CD4-positive, alpha-beta T cell treated with Interleukin-2 at 100 ng/mL for 4 hours (primary cell): Measurements from ENCODE around the gene H6PD.

Source experiments
- DNase-seq: peaks from one replicate; pipeline ENCODE4 v3.0.0-alpha.2; 2020; ENCODE audit warnings: low spot score

Gene H6PD, protein sequence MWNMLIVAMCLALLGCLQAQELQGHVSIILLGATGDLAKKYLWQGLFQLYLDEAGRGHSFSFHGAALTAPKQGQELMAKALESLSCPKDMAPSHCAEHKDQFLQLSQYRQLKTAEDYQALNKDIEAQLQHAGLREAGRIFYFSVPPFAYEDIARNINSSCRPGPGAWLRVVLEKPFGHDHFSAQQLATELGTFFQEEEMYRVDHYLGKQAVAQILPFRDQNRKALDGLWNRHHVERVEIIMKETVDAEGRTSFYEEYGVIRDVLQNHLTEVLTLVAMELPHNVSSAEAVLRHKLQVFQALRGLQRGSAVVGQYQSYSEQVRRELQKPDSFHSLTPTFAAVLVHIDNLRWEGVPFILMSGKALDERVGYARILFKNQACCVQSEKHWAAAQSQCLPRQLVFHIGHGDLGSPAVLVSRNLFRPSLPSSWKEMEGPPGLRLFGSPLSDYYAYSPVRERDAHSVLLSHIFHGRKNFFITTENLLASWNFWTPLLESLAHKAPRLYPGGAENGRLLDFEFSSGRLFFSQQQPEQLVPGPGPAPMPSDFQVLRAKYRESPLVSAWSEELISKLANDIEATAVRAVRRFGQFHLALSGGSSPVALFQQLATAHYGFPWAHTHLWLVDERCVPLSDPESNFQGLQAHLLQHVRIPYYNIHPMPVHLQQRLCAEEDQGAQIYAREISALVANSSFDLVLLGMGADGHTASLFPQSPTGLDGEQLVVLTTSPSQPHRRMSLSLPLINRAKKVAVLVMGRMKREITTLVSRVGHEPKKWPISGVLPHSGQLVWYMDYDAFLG

GRCh38 chr1:9234223-9235095 lies at the start of gene H6PD:
Gene H6PD (plus strand): TSS chr1:9234774. CDS start chr1:9244935, 10,161 bp downstream.
- DNase-seq: peak; percentile 75

DNA sequence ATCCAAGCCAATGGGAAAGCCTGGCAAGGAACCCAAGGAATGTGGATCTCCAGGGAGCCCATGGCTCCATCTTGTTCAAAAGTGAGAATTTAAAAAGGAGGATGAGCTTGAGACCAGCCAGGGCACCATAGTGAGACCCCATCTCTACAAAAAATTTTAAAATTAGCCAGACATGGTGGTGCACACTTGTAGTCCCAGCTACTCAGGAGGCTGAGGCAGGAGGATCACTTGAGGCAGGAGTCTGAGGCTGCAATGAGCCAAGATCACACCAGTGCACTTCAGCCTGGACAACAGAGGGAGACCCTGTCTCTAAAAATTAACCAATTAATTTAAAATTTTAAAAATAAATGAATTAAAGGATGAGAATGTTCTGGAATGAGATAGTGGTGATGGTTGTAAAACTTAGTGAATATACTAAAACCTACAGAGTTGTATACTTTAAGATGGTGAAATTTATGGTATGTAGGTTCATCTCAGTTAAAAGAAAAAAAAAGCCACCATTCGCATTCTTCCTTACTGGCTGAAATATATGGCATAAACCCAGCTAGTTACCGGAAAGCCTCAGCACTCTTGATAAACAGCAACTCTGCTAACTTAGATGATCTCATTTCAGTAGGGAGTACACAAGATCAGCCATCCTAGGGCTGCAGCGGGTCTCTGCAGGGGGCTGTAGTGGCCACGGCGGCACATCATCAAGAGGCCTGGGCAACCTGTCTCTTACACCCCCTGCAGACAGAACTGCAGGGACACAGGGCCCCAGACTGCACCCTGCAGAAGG lies 48.3 kb upstream of the H6PD start:
- DNase-seq: no peak

GRCh38 chr1:9187004-9187403 lies 47.6 kb upstream of the H6PD start:
- DNase-seq: no peak

GRCh38 chr1:9190234-9190633 lies 44.3 kb upstream of the H6PD start:
- DNase-seq: no peak

DNA sequence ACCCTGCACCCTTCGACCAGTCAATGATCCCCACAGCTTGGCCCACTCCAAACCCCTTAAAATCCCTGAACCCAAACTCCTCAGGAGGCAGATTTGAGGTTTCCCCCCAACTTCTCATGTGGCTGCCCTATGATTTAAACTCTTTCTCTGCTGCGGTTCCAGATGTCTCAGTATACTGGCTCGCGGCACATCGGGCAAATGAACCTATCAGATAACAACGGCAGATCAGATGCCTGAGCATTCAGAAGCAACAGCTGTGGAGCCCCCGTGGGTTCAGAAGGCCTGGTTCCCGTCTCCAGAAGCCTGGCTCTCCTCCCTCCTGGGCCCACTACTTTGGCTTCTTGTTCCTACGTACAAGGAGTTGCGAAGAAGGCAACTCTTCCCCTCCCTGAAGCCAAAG lies 43.3 kb upstream of the H6PD start:
- no peak for DNase-seq

DNA sequence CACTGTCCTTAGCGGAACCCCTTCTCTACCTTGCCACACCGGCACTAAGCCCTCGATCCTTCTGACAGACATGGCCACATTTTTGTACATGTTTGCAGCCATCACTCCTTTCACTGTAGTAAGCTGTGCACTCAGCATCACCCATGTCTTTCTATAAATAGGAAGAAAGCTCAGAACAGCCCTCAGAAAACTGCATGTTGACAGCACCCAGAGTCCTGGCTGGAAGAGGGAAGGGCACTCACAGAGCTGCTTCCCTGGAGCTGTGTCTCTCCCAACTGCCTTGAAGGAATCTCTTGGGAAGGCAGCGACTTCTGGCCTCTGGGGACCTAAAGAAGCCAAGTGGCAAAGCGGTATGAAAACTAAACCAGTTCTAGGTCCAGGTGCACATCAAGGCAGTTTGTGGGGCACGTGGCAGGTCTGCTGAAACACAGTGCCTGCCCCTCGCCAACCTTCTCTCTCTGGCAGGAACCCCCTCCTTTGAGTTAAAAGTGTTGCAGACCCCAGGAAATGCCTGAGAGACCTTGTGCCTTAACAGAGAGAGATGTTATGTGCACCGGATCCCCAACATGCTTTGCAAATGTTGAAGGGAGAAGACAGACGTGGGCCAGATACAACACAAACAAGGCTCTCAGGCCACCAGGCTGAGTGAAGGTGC lies 41.9 kb upstream of the H6PD start:
- no peak for DNase-seq

DNA sequence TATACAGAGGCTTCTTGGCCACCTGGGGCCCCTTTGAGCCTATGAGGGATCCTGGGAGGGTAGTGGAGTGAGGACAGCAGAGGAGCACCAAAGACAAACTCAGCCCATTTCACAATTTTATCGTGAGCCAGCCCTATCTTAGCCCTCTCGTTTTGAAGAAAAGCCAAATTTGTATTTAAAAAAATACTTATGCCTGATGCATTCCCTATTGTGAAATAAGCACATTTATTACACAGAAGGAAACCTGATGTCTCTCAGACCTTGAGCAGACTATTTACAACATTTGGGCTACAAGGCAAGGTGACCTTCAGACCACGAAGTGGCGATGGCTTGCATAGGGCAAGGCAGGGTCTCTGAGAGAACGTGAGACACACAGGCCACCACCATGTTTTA lies 41.3 kb upstream of the H6PD start:
- DNase-seq: no peak

- DNase-seq: no peak
Measured at GRCh38 chr1:9194024-9194423, 40.5 kb upstream of the H6PD start.

GRCh38 chr1:9195651-9196050 lies 38.9 kb upstream of the H6PD start:
- DNase-seq: no peak

DNA sequence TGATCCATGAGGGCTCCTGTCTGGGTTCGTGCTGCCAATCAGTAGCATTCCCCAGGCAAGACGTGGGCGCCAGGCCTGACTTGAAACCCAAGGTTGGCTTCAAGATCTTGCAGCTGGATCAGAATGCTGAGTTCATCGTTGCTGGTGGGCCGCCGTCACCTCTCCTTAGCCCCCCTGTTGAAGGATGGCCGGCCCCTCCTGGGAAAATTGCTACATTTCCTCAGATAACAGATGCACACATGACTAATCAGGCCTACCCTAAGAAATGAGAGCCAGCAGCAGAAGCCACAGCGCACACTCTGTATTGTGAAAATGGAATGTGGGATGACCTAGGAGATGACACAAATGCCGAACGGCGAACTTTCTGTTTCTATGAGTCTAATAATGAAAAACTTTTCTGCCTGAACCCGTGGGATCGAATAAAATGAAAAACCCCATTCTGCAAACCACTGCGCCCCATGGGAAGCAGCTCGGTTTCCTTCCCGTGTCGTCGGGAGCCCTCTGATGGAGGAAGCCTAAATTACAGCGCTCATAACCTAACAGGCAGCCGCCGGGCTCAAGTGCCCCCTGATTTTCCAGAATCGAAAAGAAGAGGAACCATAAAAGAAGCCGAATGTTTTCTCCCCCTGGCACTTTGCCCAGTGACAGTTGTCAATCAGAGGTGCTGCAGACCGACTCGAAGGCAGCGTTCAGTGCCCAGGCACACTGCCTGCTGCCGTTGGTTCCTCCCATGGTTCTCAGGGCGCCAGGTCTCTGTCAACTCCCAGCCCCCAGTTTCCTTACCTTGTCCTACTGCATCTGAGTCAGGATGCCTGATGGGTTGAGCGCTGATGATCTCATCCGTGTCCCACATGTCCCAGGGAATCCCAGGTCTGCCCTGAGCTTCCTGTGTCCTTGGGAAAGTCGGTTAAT lies 38.2 kb upstream of the H6PD start:
- DNase-seq: peak; percentile 44

GRCh38 chr1:9197186-9198099 lies 37.1 kb upstream of the H6PD start:
- no peak for DNase-seq

DNA sequence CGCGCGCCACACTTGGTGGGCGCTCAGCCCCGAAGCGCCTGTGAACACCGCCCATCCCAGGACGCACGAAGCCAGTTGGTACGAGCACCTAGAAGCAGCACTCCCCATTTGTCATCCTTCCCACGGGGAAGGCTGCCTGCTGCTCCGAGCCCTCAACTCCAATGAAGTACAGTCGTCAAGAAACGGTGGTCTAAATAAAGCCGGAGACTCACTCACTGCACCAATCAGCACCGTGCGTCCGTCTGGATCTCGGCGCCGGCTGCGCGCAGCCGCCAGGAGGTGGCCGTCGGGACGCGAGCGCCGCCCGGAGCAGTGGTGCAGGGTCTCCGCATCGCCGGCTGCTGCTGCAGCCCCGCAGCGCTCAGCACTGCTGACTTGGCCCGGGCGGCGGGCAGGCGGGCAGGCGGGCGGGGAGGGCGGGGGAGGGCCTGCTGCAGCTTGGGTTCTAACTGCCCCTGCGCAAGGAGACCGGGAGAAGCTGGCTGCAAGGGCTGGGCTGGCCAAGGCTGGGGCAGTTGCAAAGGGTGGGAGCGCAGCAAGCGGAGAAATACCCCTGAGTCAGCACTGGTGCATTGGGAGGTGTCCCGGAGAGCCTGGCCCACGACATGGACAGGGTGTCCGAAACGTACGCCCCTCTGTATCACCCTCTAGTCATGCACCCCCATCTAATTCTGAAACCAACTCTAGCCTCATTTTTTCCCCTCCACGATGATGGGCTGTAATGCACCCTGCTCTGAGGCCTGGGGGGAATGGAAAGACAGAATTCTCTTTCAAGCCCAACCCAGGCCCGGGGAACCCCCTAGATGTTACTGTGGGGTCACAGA lies 35.8 kb upstream of the H6PD start:
- no peak for DNase-seq

GRCh38 chr1:9200441-9200840 lies 34.1 kb upstream of the H6PD start:
- DNase-seq: no peak

GRCh38 chr1:9201401-9202239 lies 33.0 kb upstream of the H6PD start:
- no peak for DNase-seq

GRCh38 chr1:9202240-9202870 lies 32.2 kb upstream of the H6PD start:
- no peak for DNase-seq

DNA sequence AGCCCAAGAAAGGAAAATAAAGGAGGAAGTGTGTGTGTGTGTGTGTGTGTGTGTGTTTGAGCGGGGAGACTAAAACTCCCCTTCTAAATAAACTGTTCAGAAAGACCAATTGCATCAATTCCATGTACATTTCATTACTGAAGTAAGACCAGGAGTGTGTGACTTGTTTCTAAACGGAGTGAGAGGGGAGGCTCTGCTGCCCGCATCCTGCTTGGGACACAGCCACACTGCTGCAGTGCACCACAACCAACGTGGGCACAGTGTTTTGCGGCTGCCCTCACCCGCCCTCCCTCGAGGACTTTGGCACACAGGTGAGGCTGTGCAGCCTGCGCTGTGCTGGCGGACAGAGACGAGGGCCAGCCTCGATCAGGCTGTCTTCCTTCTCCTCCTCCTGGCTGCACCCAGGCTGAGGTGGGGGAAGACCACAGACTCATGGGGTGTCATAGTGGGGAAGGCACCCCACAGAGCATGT lies 31.0 kb upstream of the H6PD start:
- DNase-seq: no peak
